HepG2 (cell line): ENCODE measurements around the gene CASTOR1. TPM values are rescaled to one million over a fixed set of nuclear protein-coding genes. Genes with fewer than 3 reads are reported as not detected.

ENCODE experiments used
- HIC2 ChIP-seq: sonication (generic); formaldehyde crosslinking; IDR thresholded peaks from 2 replicates; pipeline ENCODE4 v1.9.0; 2022; ENCODE audit warnings: low read depth, missing genetic modification reagents
- KAT8 ChIP-seq: IDR thresholded peaks from 2 replicates; pipeline ENCODE4 v1.6.1; 2016; ENCODE audit warnings: missing genetic modification reagents, missing compliant biosample characterization
- LBX2 ChIP-seq: sonication (generic); formaldehyde crosslinking; IDR thresholded peaks from 2 replicates; pipeline ENCODE4 v1.5.0; 2020; ENCODE audit warnings: missing genetic modification reagents, mild to moderate bottlenecking, borderline replicate concordance
- MXD4 ChIP-seq: IDR thresholded peaks from 2 replicates; pipeline ENCODE4 v1.6.1; 2016; ENCODE audit warnings: mild to moderate bottlenecking, missing biosample characterization, missing genetic modification reagents
- ZNF687 ChIP-seq: sonication (generic); formaldehyde crosslinking; IDR thresholded peaks from 2 replicates; pipeline ENCODE4 v1.5.1; 2020; ENCODE audit warnings: mild to moderate bottlenecking, missing genetic modification reagents, moderate library complexity
- polyA plus RNA-seq, 8 experiments: library from polyadenylated mRNA; depleted of rRNA in 3 of 8; stranded (reverse) in 7 of 8; unstranded in 1 of 8; fragments of >200 nt; fragmentation: Illumina TruSeq in 4 of 8; extraction: Trizol in 4 of 8; gene quantifications; 2 replicates each; pipeline versions ENCODE4 v1.2.1 to v1.2.3, GENCODE V29; 2011 to 2016; ENCODE audit warnings: low read depth in 4 of 8, missing spikeins in 1 of 8, mixed read lengths in 1 of 8; ENCODE audit not compliant: insufficient read depth in 1 of 8
- total RNA-seq, 5 experiments: library from RNA; depleted of rRNA; stranded (reverse); fragments of >200 nt; fragmentation: Illumina TruSeq; extraction: Trizol; gene quantifications; 2 replicates each; pipeline ENCODE4 v1.2.3, GENCODE V29; 2016; ENCODE audit warnings: low read depth in 1 of 5

Gene CASTOR1
- total and polyA plus RNA-seq, 2 of the 13 experiments (the other 11 are each of a cell fraction or from before 2014, with no cell fraction given): 2.6 to 4.4 TPM

- TF ChIP-seq ZNF687: peak; percentile 67
- no peak for TF ChIP-seq LBX2 (CRISPR knock-in tag)
- 0 out of 2 replicates have a peak, but pooled peaks have one; percentile 31 for TF ChIP-seq MXD4
- no peak for TF ChIP-seq HIC2 (CRISPR knock-in tag)
- peak; percentile 19; the same call in 1 of the 2 replicates for TF ChIP-seq KAT8 (CRISPR knock-in tag)
Observed at GRCh38 chr22:30262917-30263741, 26.2 kb downstream of the CASTOR1 start (continued).
